ENCODE measurements around the gene MFSD12. TPM values are rescaled to one million over a fixed set of nuclear protein-coding genes. Genes with fewer than 3 reads are reported as not detected.

MFSD12 gene
- total and polyA plus RNA-seq, 4 donors, result 9.5 to 47.7 (median 37.3) TPM

GRCh38 chr19:3577723-3578344, 20.4 kb upstream of the MFSD12 start:
- Histone ChIP-seq H3K4me1 (ENCODE audit: control insufficient read depth in 1 of 2, insufficient read depth in 2 of 2, low read length in 2 of 2) (peaks cover 0 to 4% of the 10 kb centered on the region in 2 donors), H3K27me3 (ENCODE audit: control insufficient read depth in 1 of 2, insufficient read depth in 2 of 2, low read length in 1 of 2) (no peaks in the 10 kb centered on the region), H3K36me3 (ENCODE audit: control insufficient read depth in 1 of 2, insufficient read depth in 2 of 2, low read length in 1 of 2) (no peaks in the 10 kb centered on the region), H3K27ac (ENCODE audit: low read depth in 1 of 2, low read length in 2 of 2) (no peak overlapping the region), H3K9me3 (ENCODE audit: control insufficient read depth, low read length) (no peaks in the 10 kb centered on the region), H3K4me3 (ENCODE audit: low read length in 2 of 2) (no peak overlapping the region)
- DNase-seq (peak in 1 of 2 donors; percentile 56), ATAC-seq (ENCODE audit: low FRiP score) (no peak)
- 89 to 91% methylated on average over 54 to 60 of the region's 60 CpGs for WGBS, 2 donors
- intact Hi-C loops (cut with DNase I), result no loop called here

GRCh38 chr19:3576696-3577443, 19.5 kb upstream of the MFSD12 start:
- Histone ChIP-seq H3K27ac (ENCODE audit: low read depth in 1 of 2, low read length in 2 of 2) (no peak overlapping the region), H3K36me3 (ENCODE audit: control insufficient read depth in 1 of 2, insufficient read depth in 2 of 2, low read length in 1 of 2) (no peaks in the 10 kb centered on the region), H3K9me3 (ENCODE audit: control insufficient read depth, low read length) (no peaks in the 10 kb centered on the region), H3K4me1 (ENCODE audit: control insufficient read depth in 1 of 2, insufficient read depth in 2 of 2, low read length in 2 of 2) (peaks cover 0 to 4% of the 10 kb centered on the region in 2 donors), H3K4me3 (ENCODE audit: low read length in 2 of 2) (no peak overlapping the region), H3K27me3 (ENCODE audit: control insufficient read depth in 1 of 2, insufficient read depth in 2 of 2, low read length in 1 of 2) (no peaks in the 10 kb centered on the region)
- intact Hi-C loops (cut with DNase I), result no loop called here
- ATAC-seq (ENCODE audit: low FRiP score), result no peak
- 33 to 35% methylated on average over 49 to 72 of the region's 78 CpGs for WGBS, 2 donors
- DNase-seq, result peak; percentile 79 to 86

GRCh38 chr19:3575949-3576673, 18.7 kb upstream of the MFSD12 start:
- 85 to 89% methylated on average over 28 to 29 of the region's 29 CpGs for WGBS, 2 donors
- peak in 1 of 2 donors; percentile 50 for DNase-seq
- no peak overlapping the region for H3K27ac ChIP-seq (ENCODE audit: low read depth in 1 of 2, low read length in 2 of 2)
- no peak for ATAC-seq (ENCODE audit: low FRiP score)
- no peaks in the 10 kb centered on the region for H3K27me3 ChIP-seq (ENCODE audit: control insufficient read depth in 1 of 2, insufficient read depth in 2 of 2, low read length in 1 of 2)
- no peaks in the 10 kb centered on the region for H3K9me3 ChIP-seq (ENCODE audit: control insufficient read depth, low read length)
- no peak overlapping the region for H3K4me3 ChIP-seq (ENCODE audit: low read length in 2 of 2)
- no peaks in the 10 kb centered on the region for H3K36me3 ChIP-seq (ENCODE audit: control insufficient read depth in 1 of 2, insufficient read depth in 2 of 2, low read length in 1 of 2)
- H3K4me1 ChIP-seq (ENCODE audit: control insufficient read depth in 1 of 2, insufficient read depth in 2 of 2, low read length in 2 of 2), result peaks cover 0 to 4% of the 10 kb centered on the region in 2 donors
- intact Hi-C loops (cut with DNase I), result no loop called here

GRCh38 chr19:3575260-3575741, 17.9 kb upstream of the MFSD12 start:
- Histone ChIP-seq H3K36me3 (ENCODE audit: control insufficient read depth in 1 of 2, insufficient read depth in 2 of 2, low read length in 1 of 2) (no peaks in the 10 kb centered on the region), H3K4me3 (ENCODE audit: low read length in 2 of 2) (no peak overlapping the region), H3K27me3 (ENCODE audit: control insufficient read depth in 1 of 2, insufficient read depth in 2 of 2, low read length in 1 of 2) (no peaks in the 10 kb centered on the region), H3K9me3 (ENCODE audit: control insufficient read depth, low read length) (no peaks in the 10 kb centered on the region), H3K4me1 (ENCODE audit: control insufficient read depth in 1 of 2, insufficient read depth in 2 of 2, low read length in 2 of 2) (peaks cover 0 to under 1% of the 10 kb centered on the region in 2 donors), H3K27ac (ENCODE audit: low read depth in 1 of 2, low read length in 2 of 2) (no peak overlapping the region)
- intact Hi-C loops (cut with DNase I), result no loop called here
- WGBS, 2 donors, result 91 to 92% methylated on average over 19 of the region's 19 CpGs
- DNase-seq, result no peak
- ATAC-seq (ENCODE audit: low FRiP score), result no peak

DNA sequence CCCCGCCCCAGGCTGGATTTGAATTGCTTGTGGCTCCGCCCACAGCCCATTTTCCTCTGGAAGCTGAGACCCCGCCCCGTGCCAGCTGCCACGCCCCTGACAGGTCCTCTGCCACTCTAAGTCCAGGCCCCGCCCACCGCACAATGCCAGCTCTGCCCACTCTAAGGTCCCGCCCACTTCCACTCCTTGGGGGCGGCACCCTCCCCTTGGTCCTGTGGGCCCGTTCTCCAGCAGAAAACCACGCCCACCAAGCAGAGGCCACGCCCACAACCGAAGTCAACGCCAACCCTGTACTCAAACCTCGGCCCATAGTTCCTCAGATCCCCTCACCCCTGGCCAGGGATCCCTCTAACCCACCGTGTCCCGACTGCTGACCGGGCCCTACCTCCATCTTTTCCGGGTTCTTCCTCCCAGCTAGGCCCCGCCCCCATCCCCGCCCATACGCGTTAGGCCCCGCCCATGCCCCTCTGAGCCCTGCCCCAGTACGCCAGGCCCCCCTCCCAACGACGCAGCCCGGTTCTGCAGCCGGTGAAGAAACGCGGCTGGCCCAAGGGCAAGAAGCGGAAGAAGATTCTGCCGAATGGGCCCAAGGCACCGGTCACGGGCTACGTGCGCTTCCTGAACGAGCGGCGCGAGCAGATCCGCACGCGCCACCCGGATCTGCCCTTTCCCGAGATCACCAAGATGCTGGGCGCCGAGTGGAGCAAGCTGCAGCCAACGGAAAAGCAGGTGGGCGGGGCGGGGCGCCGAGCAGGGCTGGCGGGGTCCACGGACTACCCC, 16.7 kb upstream of the MFSD12 start:
- peak; percentile 1 for ATAC-seq (ENCODE audit: low FRiP score)
- intact Hi-C loops (cut with DNase I), result loop anchor here in 1 of 2 donors (5.0 kb wide), 1 partner anchor 33 kb away; the partner anchor contains the start of gene TBXA2R

DNA sequence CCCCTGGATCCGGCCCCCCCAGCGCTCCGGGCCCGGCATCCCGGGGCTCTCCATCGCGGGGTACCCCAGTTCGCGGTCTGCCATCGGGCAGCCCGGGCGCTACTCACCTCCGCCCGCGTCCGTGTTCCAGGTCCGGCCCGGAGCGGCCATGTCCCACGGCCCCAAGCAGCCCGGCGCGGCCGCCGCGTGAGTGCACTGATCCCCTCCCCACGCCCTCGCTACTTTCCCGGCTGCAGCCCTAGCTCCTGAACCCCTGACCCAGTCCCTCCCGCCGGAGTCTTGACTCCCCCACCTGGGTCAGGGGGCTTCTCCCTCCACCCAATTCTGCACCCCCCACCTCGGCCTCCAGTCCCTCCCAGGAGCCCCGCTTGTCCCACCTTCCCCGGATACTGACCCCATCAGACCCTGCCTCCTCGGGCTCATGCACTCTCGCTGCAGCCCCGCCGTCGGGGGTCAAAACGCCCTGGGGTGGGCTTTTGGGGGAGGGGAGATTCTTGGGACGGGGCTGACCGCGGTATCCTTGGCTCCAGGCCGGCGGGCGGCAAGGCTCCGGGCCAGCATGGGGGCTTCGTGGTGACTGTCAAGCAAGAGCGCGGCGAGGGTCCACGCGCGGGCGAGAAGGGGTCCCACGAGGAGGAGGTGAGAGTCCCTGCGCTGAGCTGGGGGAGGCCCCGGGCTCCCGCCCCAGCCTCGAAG, 15.9 kb upstream of the MFSD12 start:
- H3K9me3 ChIP-seq (ENCODE audit: control insufficient read depth, low read length), result no peaks in the 10 kb centered on the region
- 1 to 2% methylated on average over 42 to 60 of the region's 60 CpGs for WGBS, 2 donors
- intact Hi-C loops (cut with DNase I), result loop anchor here in 1 of 2 donors (5.0 kb wide), 1 partner anchor 34 kb away; the partner anchor contains the start of gene TBXA2R
- H3K27ac ChIP-seq (ENCODE audit: low read depth in 1 of 2, low read length in 2 of 2), result peak overlapping the region in 1 of 2 donors; percentile 32
- DNase-seq (peak; percentile 65 to 83), ATAC-seq (ENCODE audit: low FRiP score) (peak; percentile 20)
- no peaks in the 10 kb centered on the region for H3K4me1 ChIP-seq (ENCODE audit: control insufficient read depth in 1 of 2, insufficient read depth in 2 of 2, low read length in 2 of 2)
- H3K36me3 ChIP-seq (ENCODE audit: control insufficient read depth in 1 of 2, insufficient read depth in 2 of 2, low read length in 1 of 2), result no peaks in the 10 kb centered on the region
- H3K4me3 ChIP-seq (ENCODE audit: low read length in 2 of 2), result peak overlapping the region; percentile 74 to 94
- H3K27me3 ChIP-seq (ENCODE audit: control insufficient read depth in 1 of 2, insufficient read depth in 2 of 2, low read length in 1 of 2), result no peaks in the 10 kb centered on the region

More for the DNA sequence above, 16.7 kb upstream of the MFSD12 start:
- peak; percentile 95 to 96 for DNase-seq
- no peak overlapping the region for H3K4me3 ChIP-seq (ENCODE audit: low read length in 2 of 2)
- no peaks in the 10 kb centered on the region for H3K9me3 ChIP-seq (ENCODE audit: control insufficient read depth, low read length)
- no peak overlapping the region for H3K27ac ChIP-seq (ENCODE audit: low read depth in 1 of 2, low read length in 2 of 2)
- H3K4me1 ChIP-seq (ENCODE audit: control insufficient read depth in 1 of 2, insufficient read depth in 2 of 2, low read length in 2 of 2), result no peaks in the 10 kb centered on the region
- no peaks in the 10 kb centered on the region for H3K36me3 ChIP-seq (ENCODE audit: control insufficient read depth in 1 of 2, insufficient read depth in 2 of 2, low read length in 1 of 2)
- WGBS, 2 donors, result 60% methylated on average over 53 to 55 of the region's 55 CpGs
- H3K27me3 ChIP-seq (ENCODE audit: control insufficient read depth in 1 of 2, insufficient read depth in 2 of 2, low read length in 1 of 2), result no peaks in the 10 kb centered on the region

DNA sequence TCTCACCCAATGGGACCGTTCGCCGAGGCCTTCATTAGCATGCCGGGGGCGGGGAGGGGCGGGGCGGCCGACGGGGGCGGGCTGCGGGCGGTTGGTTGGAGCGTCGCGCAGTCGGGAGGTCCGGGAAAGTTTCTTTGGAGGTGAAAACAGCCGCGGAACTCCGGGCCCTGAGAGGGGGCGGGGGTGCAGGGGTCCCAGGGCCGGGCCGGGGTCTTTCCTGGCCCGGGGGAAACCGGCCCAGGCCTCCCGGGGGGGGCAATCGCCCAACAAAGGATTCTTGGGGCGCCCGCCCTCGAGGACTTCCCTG, 15.4 kb upstream of the MFSD12 start, which contains the start of gene HMG20B:
Gene HMG20B, plus strand, starts transcription at position 90 of the 307 bp plus-strand sequence. CDS start 366 bp downstream, outside the sequence.
- DNase-seq (no peak), ATAC-seq (ENCODE audit: low FRiP score) (no peak)
- Histone ChIP-seq H3K27ac (ENCODE audit: low read depth in 1 of 2, low read length in 2 of 2) (peak within 1 kb of the TSS in 1 of 2 donors; percentile 32), H3K4me1 (ENCODE audit: control insufficient read depth in 1 of 2, insufficient read depth in 2 of 2, low read length in 2 of 2) (no peaks in the 10 kb centered on the region), H3K4me3 (ENCODE audit: low read length in 2 of 2) (peak within 1 kb of the TSS; percentile 74 to 94), H3K36me3 (ENCODE audit: control insufficient read depth in 1 of 2, insufficient read depth in 2 of 2, low read length in 1 of 2) (no peaks in the 10 kb centered on the region), H3K9me3 (ENCODE audit: control insufficient read depth, low read length) (no peaks in the 10 kb centered on the region), H3K27me3 (ENCODE audit: control insufficient read depth in 1 of 2, insufficient read depth in 2 of 2, low read length in 1 of 2) (no peaks in the 10 kb centered on the region)
- WGBS, 2 donors, result 1 to 2% methylated on average over 16 to 30 of the region's 30 CpGs
- intact Hi-C loops (cut with DNase I), result loop anchor here in 1 of 2 donors (1.0 to 5.0 kb wide), 2 partner anchors 16 to 34 kb away; partner anchors contain the start of genes MFSD12 and TBXA2R

Data from aorta (tissue), 5 donors.